HG02642 (cell line): Measurements from ENCODE around the gene MTERF2.
A peak's percentile ranks its signal among the peaks of the same experiment; 100 is the strongest.
"Not testable (repeated sequence)": the region's sequence is repeated elsewhere in the genome, so short reads cannot be mapped to it uniquely, and the experiment has no call there.

ENCODE experiments used
- ATAC-seq: cut with Tn5 transposase; IDR thresholded peaks from one replicate; pipeline ENCODE4 v1.9.1; 2021; ENCODE audit warnings: mild to moderate bottlenecking; ENCODE audit not compliant: unreplicated experiment, poor library complexity

Gene MTERF2

GRCh38 chr12:106986625-106987389 is at the start of gene MTERF2:
Gene MTERF2, minus strand, starts transcription at chr12:106987146. Its CDS starts 8,432 bp downstream, at chr12:106978714.
- ATAC-seq: peak; percentile 95

- no peak for ATAC-seq
Observed at GRCh38 chr12:107035733-107036132, 48.8 kb upstream of the MTERF2 start.

- no peak for ATAC-seq
Observed at GRCh38 chr12:107033758-107034739, 47.1 kb upstream of the MTERF2 start.

- ATAC-seq: no peak
Observed at GRCh38 chr12:107032266-107032665, 45.3 kb upstream of the MTERF2 start.

GRCh38 chr12:107031061-107031460 is 44.1 kb upstream of the MTERF2 start:
- no peak for ATAC-seq

- ATAC-seq: no peak
Observed at GRCh38 chr12:107029081-107029480, 42.1 kb upstream of the MTERF2 start.

GRCh38 chr12:107027636-107028053 is 40.7 kb upstream of the MTERF2 start:
- no peak for ATAC-seq

GRCh38 chr12:107026806-107027635 is 40.1 kb upstream of the MTERF2 start:
- no peak for ATAC-seq

GRCh38 chr12:107026356-107026755 is 39.4 kb upstream of the MTERF2 start:
- ATAC-seq: not testable (repeated sequence)

- no peak for ATAC-seq
Observed at GRCh38 chr12:107025671-107026070, 38.7 kb upstream of the MTERF2 start.

GRCh38 chr12:107019546-107019945 is 32.6 kb upstream of the MTERF2 start:
- ATAC-seq: no peak

GRCh38 chr12:107017042-107017441 is 30.1 kb upstream of the MTERF2 start:
- no peak for ATAC-seq

- ATAC-seq: no peak
Observed at GRCh38 chr12:107014055-107014454, 27.1 kb upstream of the MTERF2 start.

- ATAC-seq: no peak
Observed at GRCh38 chr12:107012736-107013425, 25.9 kb upstream of the MTERF2 start.

- ATAC-seq: no peak
Observed at GRCh38 chr12:107011519-107011918, 24.6 kb upstream of the MTERF2 start.

GRCh38 chr12:107007411-107007810 is 20.5 kb upstream of the MTERF2 start:
- ATAC-seq: no peak

GRCh38 chr12:107002665-107003064 is 15.7 kb upstream of the MTERF2 start:
- not testable (repeated sequence) for ATAC-seq

GRCh38 chr12:106999446-106999845 is 12.5 kb upstream of the MTERF2 start:
- ATAC-seq: no peak

GRCh38 chr12:106997916-106998315 is 11.0 kb upstream of the MTERF2 start:
- ATAC-seq: no peak

GRCh38 chr12:106996102-106996501 is 9.2 kb upstream of the MTERF2 start:
- not testable (repeated sequence) for ATAC-seq
